UCSD-AML1 (cell line): ENCODE results near the gene NELFB.
"Not testable (repeated sequence)": the region's sequence is repeated elsewhere in the genome, so short reads cannot be mapped to it uniquely, and the experiment has no call there.

Experiments
- DNase-seq: peaks from one replicate; lab custom pipeline; 2025; ENCODE audit not compliant: unreplicated experiment; lab: John Stamatoyannopoulos, UW

Gene NELFB

GRCh38 chr9:137234758-137235423, 20.2 kb upstream of the NELFB start:
- no peak for DNase-seq

GRCh38 chr9:137235424-137236237, 19.5 kb upstream of the NELFB start:
- no peak for DNase-seq

- peak; percentile 87 for DNase-seq
These were observed 18.7 kb upstream of the NELFB start for GRCh38 chr9:137236238-137236935.

GRCh38 chr9:137236936-137237421, 18.1 kb upstream of the NELFB start:
- DNase-seq, result no peak

DNA sequence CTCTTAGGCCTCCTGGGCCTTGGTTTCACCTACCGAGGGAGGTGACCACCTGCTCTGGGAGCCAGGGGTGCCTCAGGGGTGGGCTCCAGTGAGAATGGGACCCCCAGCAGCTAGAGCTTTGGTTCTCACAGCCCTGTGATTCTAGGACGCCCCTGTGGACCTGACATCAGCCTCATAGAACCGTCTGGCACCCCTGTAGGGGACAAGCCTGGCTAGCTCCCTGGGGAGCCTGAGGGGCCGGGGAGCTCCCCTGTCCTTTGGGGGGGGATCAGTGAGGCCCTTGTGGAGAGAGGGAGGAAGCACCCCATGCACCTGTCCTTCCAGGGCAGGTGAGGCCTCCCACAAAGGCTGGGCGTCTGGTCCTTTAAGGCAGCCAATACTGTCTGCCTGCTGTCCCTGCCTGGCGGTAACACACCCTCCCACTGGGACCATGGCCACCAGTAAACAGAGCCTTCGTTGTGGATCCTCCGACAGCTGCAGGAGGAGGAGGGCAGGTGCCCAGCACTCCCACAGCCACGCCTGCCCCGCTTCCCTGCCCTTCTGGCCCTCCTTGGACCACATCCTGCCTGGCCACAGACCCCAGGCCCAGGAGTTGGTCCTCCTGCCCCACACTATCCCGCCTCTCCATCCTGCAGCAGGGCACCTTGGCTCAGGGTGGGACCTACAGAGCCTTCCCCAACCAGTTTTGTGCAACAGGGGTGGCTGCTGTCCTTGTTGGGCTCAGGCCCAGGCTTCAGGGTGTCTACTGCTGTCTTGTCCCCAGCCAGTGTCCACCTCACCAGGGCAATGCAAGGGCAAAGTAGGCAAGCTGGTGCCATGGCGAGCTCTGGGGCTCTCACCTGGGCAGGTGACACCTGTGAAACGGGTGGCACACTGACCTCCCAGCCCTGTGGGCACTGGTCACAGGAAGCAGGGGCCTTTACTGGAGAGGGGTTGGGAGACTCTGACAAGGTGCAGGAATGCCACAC, 17.1 kb upstream of the NELFB start:
- DNase-seq, result no peak

- not testable (repeated sequence) for DNase-seq
These were observed 15.5 kb upstream of the NELFB start for GRCh38 chr9:137239541-137240200.

GRCh38 chr9:137240318-137240840, 14.7 kb upstream of the NELFB start:
- peak; percentile 90 for DNase-seq

- peak; percentile 99 for DNase-seq
These were observed 14.2 kb upstream of the NELFB start, which contains the start of gene TUBB4B for GRCh38 chr9:137240841-137241489. Gene TUBB4B (plus strand): TSS chr9:137241287. CDS start chr9:137241361, 74 bp downstream.

DNA sequence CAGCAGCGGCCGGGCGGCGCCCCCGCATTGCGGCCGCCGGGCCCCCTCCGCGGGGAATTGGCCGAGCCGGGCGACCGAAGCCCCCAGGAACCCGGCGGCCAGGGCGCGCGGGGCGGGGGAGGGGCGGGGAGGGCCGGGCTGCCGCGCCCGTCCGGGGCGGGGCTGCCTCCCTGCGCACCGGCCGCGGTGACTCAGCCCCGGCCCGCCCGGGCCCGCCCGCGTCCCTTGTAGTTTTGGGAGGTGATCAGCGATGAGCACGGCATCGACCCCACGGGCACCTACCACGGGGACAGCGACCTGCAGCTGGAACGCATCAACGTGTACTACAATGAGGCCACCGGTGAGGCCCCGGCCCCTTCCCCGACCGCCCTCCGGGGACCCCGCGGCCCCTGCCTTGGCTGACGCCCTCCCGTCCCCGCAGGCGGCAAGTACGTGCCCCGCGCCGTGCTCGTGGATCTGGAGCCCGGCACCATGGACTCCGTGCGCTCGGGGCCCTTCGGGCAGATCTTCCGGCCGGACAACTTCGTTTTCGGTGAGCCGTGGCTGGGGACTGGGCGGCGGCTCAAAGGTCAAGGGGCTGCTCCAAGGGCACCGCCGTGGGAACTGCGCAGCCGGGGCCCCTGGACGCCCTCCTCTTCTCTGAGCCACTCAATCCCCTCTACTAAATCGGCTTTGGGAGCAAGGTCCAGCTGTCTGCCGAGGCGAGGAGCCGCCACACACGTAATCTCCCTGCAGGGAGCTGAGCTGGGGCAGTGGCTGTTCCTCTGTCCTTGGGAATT, 13.4 kb upstream of the NELFB start:
- peak; percentile 71 for DNase-seq

- DNase-seq, result no peak
These were observed 12.6 kb upstream of the NELFB start for GRCh38 chr9:137242269-137243203.

GRCh38 chr9:137243266-137243625, 11.9 kb upstream of the NELFB start:
- not testable (repeated sequence) for DNase-seq

GRCh38 chr9:137243626-137244485, 11.3 kb upstream of the NELFB start:
- DNase-seq, result no peak

DNA sequence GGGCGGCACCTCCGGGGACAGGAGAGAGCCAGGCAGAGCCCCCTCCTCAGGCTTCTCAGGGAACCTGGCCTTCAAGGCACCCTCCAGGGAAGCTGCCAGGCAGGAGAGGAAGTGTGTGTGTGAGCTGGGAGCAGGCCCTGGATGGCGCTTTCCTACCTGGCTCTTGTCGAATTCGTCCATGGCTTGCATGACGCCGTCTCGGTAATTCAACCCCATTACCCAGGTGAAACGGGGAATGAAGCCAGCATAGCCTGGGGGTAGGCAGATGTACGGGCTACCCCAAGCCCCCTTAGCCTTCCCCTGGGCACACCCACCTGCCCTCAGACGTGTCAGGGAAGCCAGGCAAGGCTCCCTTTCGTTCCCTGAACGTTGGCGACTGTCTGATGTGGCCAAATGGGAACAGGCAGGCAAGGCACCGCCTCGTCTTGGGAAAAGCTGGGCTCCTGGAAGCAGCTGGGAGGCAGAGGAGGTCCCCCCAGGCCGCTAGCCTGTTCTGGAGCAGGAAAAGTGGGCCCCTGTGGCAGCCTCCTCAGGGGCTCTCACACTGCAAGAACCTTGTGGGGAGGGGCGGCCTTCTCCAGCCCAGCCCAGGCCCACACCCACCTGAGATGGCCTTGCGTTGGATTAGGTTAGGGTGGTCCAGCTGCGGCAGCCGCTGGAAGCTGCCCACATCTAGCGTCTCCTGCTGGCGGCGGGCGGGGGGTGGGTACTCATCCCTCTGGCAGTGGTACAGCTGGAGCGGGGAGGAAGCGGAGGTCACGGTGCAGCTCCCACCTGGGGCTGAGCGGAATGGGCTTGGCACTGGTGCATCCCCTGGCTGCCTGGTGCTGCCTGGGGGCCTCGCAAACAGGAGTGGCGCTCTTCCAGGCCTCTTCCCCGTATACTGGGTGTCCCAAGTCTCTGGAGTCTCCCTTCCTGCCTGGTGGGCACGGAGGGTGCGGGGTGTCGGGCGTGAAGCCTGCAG, 10.4 kb upstream of the NELFB start:
- DNase-seq, result no peak

DNA sequence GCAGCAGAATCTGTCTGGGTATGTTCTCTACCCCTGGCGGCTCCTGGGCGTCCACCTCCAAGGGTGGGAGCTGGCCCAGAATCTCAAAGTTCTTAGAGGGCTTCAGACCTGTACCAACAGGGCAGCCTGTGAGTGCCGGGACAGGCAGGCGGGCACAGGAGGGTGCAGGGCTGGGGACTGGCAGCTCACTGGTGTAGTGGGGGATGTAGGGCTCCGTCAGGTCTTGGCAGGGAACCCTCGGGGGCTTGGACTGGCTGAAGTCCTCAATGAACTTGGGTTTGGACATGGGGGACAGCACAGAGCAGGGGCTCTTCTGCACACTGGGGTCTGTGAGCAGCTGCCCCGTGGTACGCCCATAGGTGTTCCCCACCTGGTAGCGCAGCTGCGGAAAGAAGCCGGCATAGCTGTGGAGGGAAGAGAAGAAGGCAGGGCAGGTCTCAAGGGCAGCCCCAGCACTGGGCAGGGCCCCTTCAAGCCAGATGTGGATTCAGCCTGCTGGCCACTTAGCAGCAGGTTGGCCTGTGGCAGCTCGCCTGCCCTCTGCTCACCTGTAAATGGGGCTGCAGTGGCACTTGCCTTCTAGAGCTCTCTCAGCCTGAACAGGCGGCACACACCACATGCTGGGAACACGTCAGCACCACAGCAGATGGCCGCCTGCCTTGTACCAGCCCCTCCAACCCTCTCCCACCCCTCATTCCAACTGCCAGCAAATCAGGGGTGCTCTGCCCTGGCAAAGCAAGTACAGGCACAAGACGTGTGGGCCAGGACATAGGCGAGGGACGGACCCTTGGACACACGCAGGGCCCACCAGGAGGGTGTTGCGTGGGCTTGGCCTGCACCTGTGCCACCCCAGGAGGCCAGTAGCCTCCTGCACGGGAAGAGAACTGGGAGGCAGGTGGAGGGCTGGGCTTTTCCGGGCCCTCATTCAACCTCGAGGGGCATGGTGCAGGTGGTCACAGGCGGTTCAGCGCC, 9.4 kb upstream of the NELFB start:
- no peak for DNase-seq
